HG02973 (cell line): Measurements from ENCODE around the gene NDUFA11.
A peak's percentile ranks its signal among the peaks of the same experiment; 100 is the strongest.

ENCODE experiments used
- ATAC-seq: cut with Tn5 transposase; IDR thresholded peaks from one replicate; pipeline ENCODE4 v1.9.1; 2021; ENCODE audit warnings: moderate library complexity; ENCODE audit not compliant: unreplicated experiment

NDUFA11 gene

GRCh38 chr19:5910638-5910907 lies 7.0 kb upstream of the NDUFA11 start:
- ATAC-seq, result no peak

- ATAC-seq, result no peak
Measured at GRCh38 chr19:5908773-5909442, 5.3 kb upstream of the NDUFA11 start.

DNA sequence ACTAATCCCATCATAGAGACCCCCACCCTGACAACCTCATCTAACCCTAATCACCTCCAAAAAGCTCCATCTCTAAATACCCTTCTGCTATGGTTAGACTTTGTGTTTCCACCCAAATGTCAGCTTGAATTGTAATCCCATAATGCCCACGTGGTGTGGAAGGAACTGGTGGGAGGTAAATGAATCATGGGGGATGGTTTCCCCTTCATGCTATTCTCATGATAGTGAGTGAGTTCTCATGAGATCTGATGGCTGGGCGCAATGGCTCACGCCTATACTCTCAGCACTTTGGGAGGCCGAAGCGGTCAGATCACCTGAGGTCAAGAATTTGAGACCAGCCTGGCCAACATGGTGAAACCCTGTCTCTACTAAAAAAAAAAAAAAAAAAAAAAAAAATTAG lies 3.7 kb upstream of the NDUFA11 start:
- ATAC-seq, result no peak

DNA sequence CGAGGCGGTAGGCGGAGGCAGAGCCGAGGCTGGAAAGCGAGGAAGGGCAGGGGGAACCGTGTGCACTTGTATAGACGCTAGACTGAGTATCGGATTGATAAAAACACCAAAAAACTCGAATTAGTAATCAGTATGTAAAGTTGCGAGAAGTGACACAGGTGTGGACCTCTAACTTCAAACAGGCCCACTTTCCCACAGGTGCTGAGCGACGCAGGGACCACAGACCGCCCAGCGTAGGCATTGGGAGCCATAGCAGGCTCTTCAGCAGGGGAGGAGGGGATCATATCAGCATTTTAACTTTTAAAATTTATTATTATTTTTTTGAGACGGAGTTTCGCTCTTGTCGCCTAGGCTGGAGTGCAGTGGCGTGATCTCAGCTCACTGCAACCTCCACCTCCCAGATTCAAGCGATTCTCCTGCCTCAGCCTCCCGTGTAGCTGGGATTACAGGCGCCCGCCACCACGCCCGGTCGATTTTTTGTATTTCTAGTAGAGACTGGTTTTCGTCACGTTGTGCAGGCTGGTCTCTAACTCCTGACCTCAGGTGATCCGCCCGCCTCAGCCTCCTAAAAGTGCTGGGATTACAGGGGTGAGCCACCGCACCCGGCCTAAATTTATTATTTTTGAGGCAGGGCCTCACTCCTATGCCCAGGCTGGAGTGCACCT lies 1.7 kb upstream of the NDUFA11 start:
- no peak for ATAC-seq

DNA sequence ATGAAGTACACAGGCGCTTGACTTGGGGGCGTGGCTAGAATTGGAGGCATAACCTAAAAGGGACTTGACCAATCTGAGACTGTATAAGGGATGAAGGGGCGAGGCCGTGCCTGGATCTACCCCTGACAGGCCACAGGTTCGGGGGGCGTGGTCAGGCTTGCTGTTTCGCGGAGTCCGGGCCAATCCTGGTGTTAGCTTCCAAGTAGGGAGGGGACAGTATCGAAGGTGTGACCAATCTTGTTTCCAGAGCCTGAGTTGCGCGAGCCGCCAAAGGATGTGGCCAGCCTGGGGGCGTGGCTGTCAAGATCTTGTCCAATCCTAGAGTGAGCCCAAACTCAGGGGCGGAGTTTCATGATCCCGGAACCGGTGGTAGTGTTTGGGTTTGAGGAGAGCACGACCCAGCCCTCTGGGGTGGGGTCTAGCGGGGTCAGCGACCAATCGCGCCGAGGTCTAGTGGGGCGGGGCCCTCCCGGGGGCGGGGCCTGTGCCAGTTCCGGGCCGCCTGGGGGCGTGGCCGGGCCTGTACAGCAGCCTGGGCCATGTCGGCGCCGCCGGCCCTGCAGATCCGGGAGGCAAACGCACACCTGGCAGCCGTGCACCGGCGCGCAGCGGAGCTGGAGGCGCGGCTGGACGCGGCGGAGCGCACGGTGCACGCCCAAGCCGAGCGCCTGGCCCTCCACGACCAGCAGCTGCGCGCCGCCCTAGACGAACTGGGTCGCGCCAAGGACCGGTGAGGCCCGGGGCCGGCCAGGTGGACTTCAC lies 943 bp upstream of the NDUFA11 start, which contains the start of gene VMAC:
VMAC (plus strand) TSS at position 521 of the 762 bp plus-strand sequence; CDS start at position 540, 19 bp downstream.
- peak; percentile 71 for ATAC-seq

DNA sequence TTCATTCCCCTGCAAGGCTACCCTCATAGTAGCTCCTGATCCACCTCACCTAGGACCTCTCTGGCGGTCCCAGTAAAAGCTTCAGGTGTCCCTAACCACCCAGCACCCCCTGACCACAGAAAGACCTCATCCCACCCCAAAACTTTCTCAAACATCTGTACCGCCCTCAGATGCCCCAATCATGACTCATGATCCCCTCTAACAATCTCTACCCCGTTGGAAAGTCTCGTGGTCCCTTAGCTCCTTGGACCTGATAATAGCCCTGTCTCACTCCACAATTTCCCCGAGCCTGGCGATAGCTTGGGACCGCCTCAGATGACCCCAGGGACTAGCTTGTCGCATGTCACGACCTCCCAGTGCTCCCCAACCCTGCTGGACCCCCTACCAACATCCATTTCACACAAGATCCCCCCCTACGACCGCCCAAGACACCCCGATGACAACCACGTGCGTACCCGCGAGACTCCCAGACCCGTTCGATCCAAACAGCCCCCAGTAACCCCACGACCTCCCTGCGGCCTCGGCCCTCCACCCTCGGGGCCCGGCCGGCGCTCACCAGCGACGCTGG lies 450 bp downstream of the NDUFA11 start:
- ATAC-seq, result no peak

DNA sequence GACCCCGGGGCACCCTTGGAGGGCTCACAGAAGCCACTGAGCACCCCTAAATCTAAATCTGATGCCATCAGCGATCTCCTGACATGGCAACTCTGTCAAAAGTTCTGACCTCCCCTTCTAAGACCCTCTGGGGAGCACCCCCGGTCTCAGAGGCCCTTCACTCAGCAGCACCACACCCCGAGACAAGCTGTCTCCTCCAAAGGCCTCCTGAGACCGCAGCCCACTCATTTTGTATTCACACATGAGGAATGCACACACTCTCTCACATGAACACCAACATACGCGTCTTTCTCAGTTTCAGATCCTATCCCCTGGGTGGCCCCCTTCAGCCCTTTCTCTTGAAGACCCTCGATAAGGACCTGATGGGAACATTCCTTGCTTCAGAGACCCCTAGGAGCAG lies 2.6 kb downstream of the NDUFA11 start:
- no peak for ATAC-seq

GRCh38 chr19:5899728-5900526 lies 3.7 kb downstream of the NDUFA11 start:
- no peak for ATAC-seq

DNA sequence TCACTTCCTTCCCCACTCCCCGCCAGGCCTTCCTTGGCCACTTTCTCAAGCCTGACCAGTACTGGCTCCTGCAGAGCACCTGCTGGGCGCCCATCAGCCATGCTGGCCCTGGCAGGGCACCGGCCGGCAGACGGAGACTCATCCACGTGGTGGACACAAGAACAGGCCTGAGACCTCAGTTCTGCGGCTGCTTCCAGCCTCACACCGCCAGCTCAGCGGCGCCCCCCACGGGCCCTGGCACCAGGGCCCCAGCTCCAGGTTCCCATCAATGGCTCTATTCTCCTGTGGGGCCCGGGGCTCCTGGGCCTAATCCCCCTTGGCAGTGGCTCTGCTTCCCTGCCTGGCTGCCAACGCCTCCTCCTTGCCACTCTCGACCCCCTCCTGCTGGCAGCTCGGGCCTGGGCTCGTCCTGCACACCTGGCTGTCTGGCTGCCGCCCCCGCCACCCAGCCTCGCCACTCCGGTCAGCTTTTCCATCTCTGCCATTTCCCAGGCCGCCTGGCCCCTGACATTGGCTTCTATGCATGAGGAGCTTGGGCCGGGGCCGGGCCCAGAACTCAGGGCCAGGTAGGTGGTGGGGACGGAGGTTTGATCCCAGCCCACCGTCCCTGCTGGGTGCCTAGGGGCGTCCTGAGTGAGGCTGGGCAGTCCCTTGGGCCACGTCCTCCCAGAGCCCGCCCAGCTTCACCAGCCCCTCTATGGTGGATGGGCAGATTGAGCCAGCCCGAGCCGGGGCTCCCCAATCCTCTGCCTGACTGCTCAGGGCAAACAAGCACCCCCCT lies 6.2 kb downstream of the NDUFA11 start:
- ATAC-seq, result no peak

DNA sequence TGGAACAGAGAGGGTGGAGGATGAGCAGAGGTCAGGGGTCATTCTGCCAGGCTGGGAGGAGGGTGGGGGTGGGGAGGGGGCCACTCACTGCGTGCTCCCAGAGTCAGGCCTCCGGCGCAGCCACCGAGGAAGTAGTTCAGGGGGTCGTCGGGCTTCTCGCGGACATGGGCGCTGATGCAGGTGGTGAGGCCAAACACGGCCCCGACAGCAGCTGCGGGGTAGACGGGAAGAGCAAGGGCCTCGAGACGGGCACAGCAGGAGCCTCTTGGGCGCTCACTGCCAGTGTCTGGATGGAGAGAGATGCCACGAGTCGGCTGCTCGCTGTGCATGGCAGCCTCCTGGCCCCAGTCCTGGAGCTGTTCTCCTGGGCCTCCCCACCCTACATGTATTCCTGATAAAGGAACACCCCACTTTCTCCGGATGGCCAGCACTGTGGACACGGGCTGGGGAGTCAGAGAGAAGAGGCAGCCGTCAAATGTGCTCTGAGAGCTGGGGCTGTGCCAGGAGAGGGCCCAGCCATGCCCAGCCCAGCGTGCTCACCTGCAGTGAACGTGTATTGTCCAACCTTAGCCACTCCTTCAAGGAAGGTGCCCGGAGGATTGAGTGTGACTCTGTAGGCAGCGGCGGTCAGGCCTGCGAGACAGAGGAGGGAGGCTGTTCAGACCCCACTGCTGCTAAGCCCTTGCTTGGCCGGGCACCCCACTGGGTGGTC lies 7.1 kb downstream of the NDUFA11 start:
- ATAC-seq, result no peak

- ATAC-seq, result no peak
Measured at GRCh38 chr19:5895890-5896289, 7.7 kb downstream of the NDUFA11 start.

GRCh38 chr19:5895409-5895808 lies 8.2 kb downstream of the NDUFA11 start:
- ATAC-seq, result no peak

- ATAC-seq, result no peak
Measured at GRCh38 chr19:5894704-5895349, 8.8 kb downstream of the NDUFA11 start.

GRCh38 chr19:5893907-5894703 lies 9.5 kb downstream of the NDUFA11 start:
- no peak for ATAC-seq

- ATAC-seq, result no peak
Measured at GRCh38 chr19:5893296-5893903, 10.2 kb downstream of the NDUFA11 start.

DNA sequence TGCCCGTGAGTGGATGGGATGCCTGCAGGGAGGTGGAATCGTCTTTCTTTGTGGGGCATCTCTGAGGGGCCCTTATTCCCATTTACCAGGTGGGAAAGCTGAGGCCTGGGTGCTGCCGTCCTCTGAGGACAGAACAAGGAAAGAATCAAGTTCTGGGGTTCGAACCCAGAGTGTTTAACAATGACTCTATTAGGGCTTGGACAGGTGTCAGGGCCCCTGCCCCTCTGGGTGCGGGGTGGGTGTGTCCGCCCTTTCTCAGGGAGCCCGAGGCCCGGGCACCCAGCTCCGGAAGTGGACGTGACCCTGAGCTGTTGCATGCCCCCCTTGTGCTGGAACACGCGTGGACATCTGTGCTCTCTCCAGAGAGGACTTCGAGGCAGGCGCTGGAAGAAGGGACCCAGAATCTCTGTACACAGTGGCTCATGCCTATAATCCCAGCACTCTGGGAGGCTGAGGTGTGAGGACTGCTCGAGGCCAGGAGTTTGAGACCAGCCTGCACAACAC lies 10.8 kb downstream of the NDUFA11 start:
- no peak for ATAC-seq

GRCh38 chr19:5891938-5892771 lies 11.4 kb downstream of the NDUFA11 start:
- no peak for ATAC-seq
